ENCODE measurements around the gene MOCOS. TPM values are rescaled to one million over a fixed set of nuclear protein-coding genes. Genes with fewer than 3 reads are reported as not detected.

MOCOS gene
- total RNA-seq, 3 donors from 2014 or later = 3.3 to 4.7 (median 4.4) TPM

GRCh38 chr18:36169938-36170337, 17.4 kb upstream of the MOCOS start:
- no peak for ATAC-seq
- intact Hi-C loops (cut with DNase I, micrococcal nuclease) = no loop called here
- no peak overlapping the region for H3K4me3 ChIP-seq
- H3K36me3 ChIP-seq (ENCODE audit: low read depth) = no peaks in the 10 kb centered on the region
- H3K4me1 ChIP-seq (ENCODE audit: low read depth) = no peaks in the 10 kb centered on the region
- no peaks in the 10 kb centered on the region for H3K9me3 ChIP-seq
- no peak for DNase-seq
- TF ChIP-seq CTCF (IDR thresholded peaks at IDR 0.05) = no peak

GRCh38 chr18:36175481-36175880, 11.8 kb upstream of the MOCOS start:
- no peaks in the 10 kb centered on the region for H3K9me3 ChIP-seq
- DNase-seq = no peak
- intact Hi-C loops (cut with DNase I, micrococcal nuclease) = no loop called here
- TF ChIP-seq CTCF (IDR thresholded peaks at IDR 0.05) = no peak
- no peak overlapping the region for H3K4me3 ChIP-seq
- H3K36me3 ChIP-seq (ENCODE audit: low read depth) = no peaks in the 10 kb centered on the region
- H3K4me1 ChIP-seq (ENCODE audit: low read depth) = peaks cover 15% of the 10 kb centered on the region
- ATAC-seq = no peak

GRCh38 chr18:36176177-36176584, 11.1 kb upstream of the MOCOS start:
- TF ChIP-seq CTCF (IDR thresholded peaks at IDR 0.05) = no peak
- DNase-seq (peak; percentile 83 to 91 (median 84)), ATAC-seq (peak; percentile 99)
- H3K36me3 ChIP-seq (ENCODE audit: low read depth) = no peaks in the 10 kb centered on the region
- H3K9me3 ChIP-seq = no peaks in the 10 kb centered on the region
- H3K4me3 ChIP-seq = no peak overlapping the region
- intact Hi-C loops (cut with DNase I, micrococcal nuclease) = no loop called here
- H3K4me1 ChIP-seq (ENCODE audit: low read depth) = peaks cover 15% of the 10 kb centered on the region

- intact Hi-C loops (cut with DNase I, micrococcal nuclease) = no loop called here
- Histone ChIP-seq H3K4me1 (ENCODE audit: low read depth) (peaks cover 15% of the 10 kb centered on the region), H3K36me3 (ENCODE audit: low read depth) (no peaks in the 10 kb centered on the region), H3K4me3 (no peak overlapping the region), H3K9me3 (no peaks in the 10 kb centered on the region)
- no peak for DNase-seq
- TF ChIP-seq CTCF (IDR thresholded peaks at IDR 0.05) = no peak
- no peak for ATAC-seq
Observed at GRCh38 chr18:36176711-36177110, 10.6 kb upstream of the MOCOS start.

- DNase-seq = no peak
- Histone ChIP-seq H3K4me1 (ENCODE audit: low read depth) (peaks cover 15% of the 10 kb centered on the region), H3K4me3 (no peak overlapping the region), H3K36me3 (ENCODE audit: low read depth) (no peaks in the 10 kb centered on the region), H3K9me3 (no peaks in the 10 kb centered on the region)
- intact Hi-C loops (cut with DNase I, micrococcal nuclease) = no loop called here
- ATAC-seq = no peak
- TF ChIP-seq CTCF (IDR thresholded peaks at IDR 0.05) = no peak
Observed at GRCh38 chr18:36177913-36178312, 9.4 kb upstream of the MOCOS start.
